Left ventricle myocardium inferior (tissue), 1 donor: ENCODE data around the gene FGD4. TPM values are rescaled to one million over a fixed set of nuclear protein-coding genes. Genes with fewer than 3 reads are reported as not detected.

Experiments used
- DNase-seq: peaks from one replicate; pipeline ENCODE4 v3.0.0-alpha.2; 2020
- H3K27ac ChIP-seq: fragments of 200-600 bp; replicated peaks from 2 replicates; pipeline ENCODE4 v1.8.0; 2021
- H3K27me3 ChIP-seq: fragments of 200-600 bp; 2 replicates; pipeline ENCODE4 v1.8.0; 2021; ENCODE audit warnings: low read depth
- H3K36me3 ChIP-seq: fragments of 200-600 bp; 2 replicates; pipeline ENCODE4 v1.8.0; 2021
- H3K4me1 ChIP-seq: fragments of 200-600 bp; 2 replicates; pipeline ENCODE4 v1.8.0; 2021
- H3K4me3 ChIP-seq: fragments of 200-600 bp; 2 replicates; pipeline ENCODE4 v1.8.0; 2021; ENCODE audit warnings: mild to moderate bottlenecking, moderate library complexity
- H3K9me3 ChIP-seq: fragments of 200-600 bp; replicated peaks from 2 replicates; pipeline ENCODE4 v1.8.0; 2021
- CTCF ChIP-seq: fragments of 200-600 bp; IDR thresholded peaks from 2 replicates; pipeline ENCODE4 v1.8.0; 2021; ENCODE audit warnings: antibody characterized with exemption, mild to moderate bottlenecking, borderline replicate concordance
- intact Hi-C: fragments of 100-400 bp; cut with micrococcal nuclease; formaldehyde crosslinking; loops from one replicate; pipeline ENCODE4 v1.11.0; 2022
- total RNA-seq: library from RNA; stranded (reverse); fragmentation: NEBNext Ultra II Directional; extraction: Animal tissue kit (Norgen Biotek cat#: 25700); gene quantifications from one replicate; pipeline ENCODE4 v1.2.1, GENCODE V29; 2021
- donor health status: DM: no; HTN: yes; CAD: no; lungs with severe emphysema.

Gene FGD4
- total RNA-seq, 1 donor from 2014 or later, result 30.5 TPM

GRCh38 chr12:32615441-32615840 is 216.1 kb downstream of the FGD4 start:
- intact Hi-C loops, result no loop called here

GRCh38 chr12:32617534-32617933 is 218.2 kb downstream of the FGD4 start:
- TF ChIP-seq CTCF, result no peak
- Histone ChIP-seq H3K36me3 (peaks cover 67% of the 10 kb centered on the region), H3K4me1 (peaks cover 7% of the 10 kb centered on the region), H3K27me3 (no peaks in the 10 kb centered on the region), H3K27ac (no peak overlapping the region), H3K9me3 (no peaks in the 10 kb centered on the region), H3K4me3 (no peak overlapping the region)
- DNase-seq, result no peak
- intact Hi-C loops, result no loop called here

More at GRCh38 chr12:32615441-32615840, 216.1 kb downstream of the FGD4 start:
- Histone ChIP-seq H3K36me3 (peaks cover 70% of the 10 kb centered on the region), H3K27ac (no peak overlapping the region), H3K27me3 (no peaks in the 10 kb centered on the region), H3K4me3 (no peak overlapping the region), H3K4me1 (peaks cover 17% of the 10 kb centered on the region), H3K9me3 (no peaks in the 10 kb centered on the region)
- no peak for DNase-seq
- no peak for TF ChIP-seq CTCF

- Histone ChIP-seq H3K36me3 (peaks cover 68% of the 10 kb centered on the region), H3K27ac (no peak overlapping the region), H3K4me1 (peaks cover 1% of the 10 kb centered on the region), H3K27me3 (no peaks in the 10 kb centered on the region), H3K9me3 (no peaks in the 10 kb centered on the region), H3K4me3 (no peak overlapping the region)
- no peak for DNase-seq
- intact Hi-C loops, result no loop called here
- no peak for TF ChIP-seq CTCF
Observed at GRCh38 chr12:32618115-32618514, 218.8 kb downstream of the FGD4 start.

- intact Hi-C loops, result no loop called here
- TF ChIP-seq CTCF, result no peak
- Histone ChIP-seq H3K4me1 (no peaks in the 10 kb centered on the region), H3K9me3 (no peaks in the 10 kb centered on the region), H3K27me3 (no peaks in the 10 kb centered on the region), H3K27ac (no peak overlapping the region), H3K36me3 (peaks cover 91% of the 10 kb centered on the region), H3K4me3 (no peak overlapping the region)
- no peak for DNase-seq
Observed at GRCh38 chr12:32627976-32628375, 228.6 kb downstream of the FGD4 start.

GRCh38 chr12:32641287-32641901 is 242.0 kb downstream of the FGD4 start:
- Histone ChIP-seq H3K36me3 (peaks cover 91% of the 10 kb centered on the region), H3K4me3 (no peak overlapping the region), H3K4me1 (no peaks in the 10 kb centered on the region), H3K9me3 (no peaks in the 10 kb centered on the region), H3K27me3 (no peaks in the 10 kb centered on the region), H3K27ac (no peak overlapping the region)
- TF ChIP-seq CTCF, result no peak
- DNase-seq, result no peak
- intact Hi-C loops, result no loop called here
